HepG2 (cell line): ENCODE data around the gene UBTD2. TPM values are rescaled to one million over a fixed set of nuclear protein-coding genes. Genes with fewer than 3 reads are reported as not detected.

Experiments used
- ARID2 ChIP-seq: sonication (generic); formaldehyde crosslinking; IDR thresholded peaks from 2 replicates; pipeline ENCODE4 v1.8.1; 2022; ENCODE audit warnings: mild to moderate bottlenecking, missing genetic modification reagents, borderline replicate concordance
- IKZF4 ChIP-seq: sonication (generic); formaldehyde crosslinking; IDR thresholded peaks from 2 replicates; pipeline ENCODE4 v1.5.1; 2020; ENCODE audit warnings: borderline replicate concordance, mild to moderate bottlenecking, low read depth, missing genetic modification reagents; ENCODE audit errors: not compliant biosample characterization
- ZBTB7A ChIP-seq: sonication (generic); formaldehyde crosslinking; IDR thresholded peaks from 2 replicates; pipeline ENCODE4 v1.8.0; 2022; ENCODE audit warnings: mild to moderate bottlenecking, missing genetic modification reagents
- ZNF317 ChIP-seq: sonication (generic); formaldehyde crosslinking; IDR thresholded peaks from 2 replicates; pipeline ENCODE4 v1.5.0; 2020; ENCODE audit warnings: mild to moderate bottlenecking, missing genetic modification reagents
- ZNF777 ChIP-seq: sonication (generic); formaldehyde crosslinking; IDR thresholded peaks from 2 replicates; pipeline ENCODE4 v1.4.0; 2020; ENCODE audit warnings: missing genetic modification reagents
- polyA plus RNA-seq, 8 experiments: library from polyadenylated mRNA; depleted of rRNA in 3 of 8; stranded (reverse) in 7 of 8; unstranded in 1 of 8; fragments of >200 nt; fragmentation: Illumina TruSeq in 4 of 8; extraction: Trizol in 4 of 8; gene quantifications; 2 replicates each; pipeline versions ENCODE4 v1.2.1 to v1.2.3, GENCODE V29; 2011 to 2016; ENCODE audit warnings: low read depth in 4 of 8, missing spikeins in 1 of 8, mixed read lengths in 1 of 8; ENCODE audit not compliant: insufficient read depth in 1 of 8
- total RNA-seq, 5 experiments: library from RNA; depleted of rRNA; stranded (reverse); fragments of >200 nt; fragmentation: Illumina TruSeq; extraction: Trizol; gene quantifications; 2 replicates each; pipeline ENCODE4 v1.2.3, GENCODE V29; 2016; ENCODE audit warnings: low read depth in 1 of 5
- TF ChIP-seq, protein P1 (sequence below): sonication (generic); formaldehyde crosslinking; IDR thresholded peaks from 2 replicates; pipeline ENCODE4 v1.4.0; 2020; ENCODE audit warnings: missing genetic modification reagents; ENCODE audit errors: not compliant biosample characterization
- TF ChIP-seq, protein P2 (sequence below): sonication (generic); formaldehyde crosslinking; IDR thresholded peaks from 2 replicates; pipeline ENCODE4 v1.4.0; 2020; ENCODE audit warnings: missing genetic modification reagents

The UBTD2 gene
- total and polyA plus RNA-seq, 2 of the 13 experiments (the other 11 are each of a cell fraction or from before 2014, with no cell fraction given): 15.2 to 24.1 TPM

DNA sequence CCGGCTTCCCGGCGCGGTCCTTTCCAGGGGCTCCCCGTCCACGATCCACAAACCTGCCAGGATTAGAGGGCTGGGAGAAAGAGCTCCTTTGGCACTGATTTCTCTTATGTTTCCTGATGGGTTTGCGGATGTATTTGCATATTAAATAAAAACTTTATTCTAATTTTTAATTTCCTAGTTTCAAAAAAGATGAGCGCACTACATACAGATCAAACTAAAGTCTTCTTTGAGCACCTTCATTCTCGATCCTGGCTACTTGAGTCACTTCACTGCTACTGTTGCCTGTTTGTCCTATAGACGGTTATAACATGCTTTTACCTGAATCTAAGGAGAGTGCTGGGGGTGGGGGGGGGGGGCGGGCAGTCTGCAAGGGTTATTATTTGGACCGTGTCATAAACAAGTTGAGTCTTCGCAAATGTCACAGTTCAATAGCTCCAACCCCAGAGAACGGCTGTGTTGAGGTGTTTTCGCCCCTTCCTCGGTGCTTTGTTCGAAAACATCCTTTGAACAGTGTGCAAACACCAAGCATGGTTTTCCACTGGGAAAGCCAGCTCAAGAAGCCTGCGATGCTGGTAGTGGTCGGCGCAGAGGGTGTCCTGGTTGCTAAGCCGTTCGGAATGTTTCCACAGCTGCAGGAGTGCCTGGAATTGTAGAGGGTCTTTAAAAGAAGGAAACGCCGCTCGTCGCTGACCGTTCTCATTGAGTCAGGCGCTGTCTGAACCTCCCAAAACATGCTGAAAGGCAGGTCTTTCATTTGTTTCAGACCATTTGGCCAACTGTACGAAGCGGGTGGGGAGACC is 94.5 kb downstream of the UBTD2 start (continued):
- TF ChIP-seq ARID2 (CRISPR knock-in tag) (0 out of 2 replicates have a peak, but pooled peaks have one; percentile 22), ZBTB7A (CRISPR knock-in tag) (no peak), IKZF4 (CRISPR knock-in tag) (peak; percentile 9), ZNF777 (CRISPR knock-in tag) (no peak), ZNF317 (CRISPR knock-in tag) (no peak)
- TF ChIP-seq, protein P1, sequence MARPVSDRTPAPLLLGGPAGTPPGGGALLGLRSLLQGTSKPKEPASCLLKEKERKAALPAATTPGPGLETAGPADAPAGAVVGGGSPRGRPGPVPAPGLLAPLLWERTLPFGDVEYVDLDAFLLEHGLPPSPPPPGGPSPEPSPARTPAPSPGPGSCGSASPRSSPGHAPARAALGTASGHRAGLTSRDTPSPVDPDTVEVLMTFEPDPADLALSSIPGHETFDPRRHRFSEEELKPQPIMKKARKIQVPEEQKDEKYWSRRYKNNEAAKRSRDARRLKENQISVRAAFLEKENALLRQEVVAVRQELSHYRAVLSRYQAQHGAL: no peak
- TF ChIP-seq, protein P2, sequence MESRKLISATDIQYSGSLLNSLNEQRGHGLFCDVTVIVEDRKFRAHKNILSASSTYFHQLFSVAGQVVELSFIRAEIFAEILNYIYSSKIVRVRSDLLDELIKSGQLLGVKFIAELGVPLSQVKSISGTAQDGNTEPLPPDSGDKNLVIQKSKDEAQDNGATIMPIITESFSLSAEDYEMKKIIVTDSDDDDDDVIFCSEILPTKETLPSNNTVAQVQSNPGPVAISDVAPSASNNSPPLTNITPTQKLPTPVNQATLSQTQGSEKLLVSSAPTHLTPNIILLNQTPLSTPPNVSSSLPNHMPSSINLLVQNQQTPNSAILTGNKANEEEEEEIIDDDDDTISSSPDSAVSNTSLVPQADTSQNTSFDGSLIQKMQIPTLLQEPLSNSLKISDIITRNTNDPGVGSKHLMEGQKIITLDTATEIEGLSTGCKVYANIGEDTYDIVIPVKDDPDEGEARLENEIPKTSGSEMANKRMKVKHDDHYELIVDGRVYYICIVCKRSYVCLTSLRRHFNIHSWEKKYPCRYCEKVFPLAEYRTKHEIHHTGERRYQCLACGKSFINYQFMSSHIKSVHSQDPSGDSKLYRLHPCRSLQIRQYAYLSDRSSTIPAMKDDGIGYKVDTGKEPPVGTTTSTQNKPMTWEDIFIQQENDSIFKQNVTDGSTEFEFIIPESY (CRISPR knock-in tag): no peak
